Lower lobe of right lung (tissue), 2 donors: ENCODE results near the gene OXSR1. TPM values are rescaled to one million over a fixed set of nuclear protein-coding genes. Genes with fewer than 3 reads are reported as not detected.

Experiments
- ATAC-seq, 2 donors: fragments of 200-7000 bp; cut with Tn5 transposase; one replicate each; pipeline ENCODE4 v1.9.1; 2020 to 2022; ENCODE audit warnings: mild to moderate bottlenecking in 2 of 2, moderate library complexity in 2 of 2
- DNase-seq: peaks from one replicate; pipeline ENCODE4 v3.0.0-alpha.2; 2020
- H3K27ac ChIP-seq: fragments of 200-600 bp; one replicate; pipeline ENCODE4 v1.8.0; 2022
- H3K27me3 ChIP-seq: fragments of 200-600 bp; one replicate; pipeline ENCODE4 v1.8.0; 2022; ENCODE audit warnings: low read depth
- H3K36me3 ChIP-seq: fragments of 200-600 bp; one replicate; pipeline ENCODE4 v1.8.0; 2022; ENCODE audit warnings: mild to moderate bottlenecking
- H3K4me1 ChIP-seq: fragments of 200-600 bp; one replicate; pipeline ENCODE4 v1.8.0; 2022
- H3K4me3 ChIP-seq: fragments of 200-600 bp; one replicate; pipeline ENCODE4 v1.8.0; 2022; ENCODE audit warnings: mild to moderate bottlenecking
- H3K9me3 ChIP-seq: fragments of 200-600 bp; one replicate; pipeline ENCODE4 v1.8.0; 2022
- CTCF ChIP-seq: fragments of 200-600 bp; IDR thresholded peaks from one replicate; pipeline ENCODE4 v1.8.0; 2022; ENCODE audit warnings: antibody characterized with exemption, mild to moderate bottlenecking
- intact Hi-C: fragments of 100-400 bp; cut with DNase I; formaldehyde crosslinking; loops from one replicate; pipeline ENCODE4 v1.11.0; 2022
- total RNA-seq: library from RNA; stranded (reverse); fragmentation: NEBNext Ultra II Directional; extraction: Animal tissue kit (Norgen Biotek cat#: 25700); gene quantifications from one replicate; pipeline ENCODE4 v1.2.1, GENCODE V29; 2021
- donor health status: DM: no; HTN: yes; CAD: no; lungs with severe emphysema.

OXSR1 gene
- total RNA-seq, 1 donor from 2014 or later = 29.2 TPM

- Histone ChIP-seq H3K9me3 (no peaks in the 10 kb centered on the region), H3K4me1 (peaks cover 37% of the 10 kb centered on the region), H3K4me3 (no peak overlapping the region), H3K27me3 (no peaks in the 10 kb centered on the region), H3K36me3 (peaks cover 100% of the 10 kb centered on the region), H3K27ac (no peak overlapping the region)
- ATAC-seq (no peak), DNase-seq (no peak)
- intact Hi-C loops = no loop called here
- TF ChIP-seq CTCF = no peak
These were observed 39.0 kb upstream of the OXSR1 start for GRCh38 chr3:38126121-38126892.

GRCh38 chr3:38127611-38128302 lies 37.6 kb upstream of the OXSR1 start:
- DNase-seq (peak; percentile 69), ATAC-seq (peak; percentile 88 to 92)
- intact Hi-C loops = no loop called here

GRCh38 chr3:38128303-38128655 lies 37.1 kb upstream of the OXSR1 start:
- H3K4me3 ChIP-seq = no peak overlapping the region
- H3K27me3 ChIP-seq = no peaks in the 10 kb centered on the region
- ATAC-seq (no peak), DNase-seq (no peak)
- H3K4me1 ChIP-seq = peaks cover 53% of the 10 kb centered on the region
- no peaks in the 10 kb centered on the region for H3K9me3 ChIP-seq
- no peak for TF ChIP-seq CTCF
- H3K36me3 ChIP-seq = peaks cover 100% of the 10 kb centered on the region
- H3K27ac ChIP-seq = peak overlapping the region; percentile 53
- intact Hi-C loops = no loop called here

More at GRCh38 chr3:38127611-38128302, 37.6 kb upstream of the OXSR1 start:
- no peak overlapping the region for H3K4me3 ChIP-seq
- peaks cover 100% of the 10 kb centered on the region for H3K36me3 ChIP-seq
- H3K9me3 ChIP-seq = no peaks in the 10 kb centered on the region
- peak overlapping the region; percentile 53 for H3K27ac ChIP-seq
- H3K4me1 ChIP-seq = peaks cover 48% of the 10 kb centered on the region
- H3K27me3 ChIP-seq = no peaks in the 10 kb centered on the region
- TF ChIP-seq CTCF = no peak

- Histone ChIP-seq H3K36me3 (peaks cover 100% of the 10 kb centered on the region), H3K27ac (peak overlapping the region; percentile 53), H3K27me3 (no peaks in the 10 kb centered on the region), H3K9me3 (no peaks in the 10 kb centered on the region), H3K4me1 (peaks cover 58% of the 10 kb centered on the region), H3K4me3 (no peak overlapping the region)
- no peak for DNase-seq
- intact Hi-C loops = no loop called here
- TF ChIP-seq CTCF = no peak
- ATAC-seq = no peak
These were observed 36.3 kb upstream of the OXSR1 start for GRCh38 chr3:38129058-38129457.

- no peaks in the 10 kb centered on the region for H3K27me3 ChIP-seq
- intact Hi-C loops = no loop called here
- peaks cover 96% of the 10 kb centered on the region for H3K36me3 ChIP-seq
- H3K27ac ChIP-seq = no peak overlapping the region
- TF ChIP-seq CTCF = no peak
- DNase-seq (no peak), ATAC-seq (no peak)
- no peak overlapping the region for H3K4me3 ChIP-seq
- no peaks in the 10 kb centered on the region for H3K9me3 ChIP-seq
- H3K4me1 ChIP-seq = peaks cover 74% of the 10 kb centered on the region
These were observed 34.7 kb upstream of the OXSR1 start for GRCh38 chr3:38130631-38131065.
